Effector memory CD4-positive, alpha-beta T cell (primary cell): ENCODE measurements around the gene ZFP91.

Source experiments
- DNase-seq, 3 donors: peaks; one replicate each; pipeline ENCODE4 v3.0.0-alpha.2; 2020
- H3K27ac ChIP-seq: 2 replicates; pipeline ENCODE4 v1.7.0; 2013; ENCODE audit warnings: mild to moderate bottlenecking, low read length, moderate library complexity; ENCODE audit not compliant: insufficient read depth, poor library complexity, severe bottlenecking
- H3K27me3 ChIP-seq: replicated peaks from 2 replicates; pipeline ENCODE4 v1.7.0; 2013; ENCODE audit warnings: mild to moderate bottlenecking, low read length; ENCODE audit not compliant: insufficient read depth, control insufficient read depth, poor library complexity, severe bottlenecking
- H3K36me3 ChIP-seq: 2 replicates; pipeline ENCODE4 v1.7.0; 2013; ENCODE audit warnings: mild to moderate bottlenecking, low read length, moderate library complexity; ENCODE audit not compliant: control insufficient read depth, insufficient read depth
- H3K4me1 ChIP-seq: 2 replicates; pipeline ENCODE4 v1.7.0; 2013; ENCODE audit warnings: low read length, mild to moderate bottlenecking; ENCODE audit not compliant: control insufficient read depth, insufficient read depth, poor library complexity, severe bottlenecking
- H3K4me3 ChIP-seq: 2 replicates; pipeline ENCODE4 v1.7.0; 2013; ENCODE audit warnings: low read length, low read depth, mild to moderate bottlenecking; ENCODE audit not compliant: insufficient read depth, poor library complexity, severe bottlenecking
- H3K9me3 ChIP-seq: 2 replicates; pipeline ENCODE4 v1.7.0; 2013; ENCODE audit warnings: mild to moderate bottlenecking, low read length, moderate library complexity; ENCODE audit not compliant: control insufficient read depth

Gene ZFP91

GRCh38 chr11:58626934-58627483, 48.1 kb downstream of the ZFP91 start:
- no peaks in the 10 kb centered on the region for H3K27me3 ChIP-seq
- DNase-seq: no peak
- no peaks in the 10 kb centered on the region for H3K4me1 ChIP-seq
- no peak overlapping the region for H3K4me3 ChIP-seq
- H3K27ac ChIP-seq: no peak overlapping the region
- peaks cover 22% of the 10 kb centered on the region for H3K36me3 ChIP-seq
- no peaks in the 10 kb centered on the region for H3K9me3 ChIP-seq

DNA sequence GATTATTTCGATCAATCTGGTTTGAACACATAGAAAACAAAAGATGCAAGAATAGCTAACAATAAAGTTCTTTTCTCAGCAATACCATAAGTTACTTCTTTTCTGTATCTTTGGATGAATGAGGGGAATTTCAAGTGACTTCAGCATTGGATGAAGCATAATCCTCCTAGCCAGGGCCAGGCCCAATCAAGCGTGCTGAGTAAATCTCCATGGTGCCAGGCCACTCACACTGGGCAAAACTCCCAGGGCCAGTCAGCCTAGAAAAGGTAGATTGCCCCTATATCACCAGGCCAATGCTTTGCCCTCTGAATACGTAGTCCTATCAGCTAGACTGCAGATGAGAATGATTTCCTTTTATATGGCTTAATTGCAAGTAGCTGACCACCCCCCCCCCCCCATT, 49.6 kb downstream of the ZFP91 start:
- H3K27me3 ChIP-seq: no peaks in the 10 kb centered on the region
- no peaks in the 10 kb centered on the region for H3K9me3 ChIP-seq
- H3K27ac ChIP-seq: no peak overlapping the region
- no peaks in the 10 kb centered on the region for H3K4me1 ChIP-seq
- no peak overlapping the region for H3K4me3 ChIP-seq
- peaks cover 22% of the 10 kb centered on the region for H3K36me3 ChIP-seq
- DNase-seq: no peak

GRCh38 chr11:58629857-58630256, 51.0 kb downstream of the ZFP91 start:
- Histone ChIP-seq H3K4me1 (no peaks in the 10 kb centered on the region), H3K27ac (no peak overlapping the region), H3K27me3 (no peaks in the 10 kb centered on the region), H3K36me3 (peaks cover 10% of the 10 kb centered on the region), H3K9me3 (no peaks in the 10 kb centered on the region), H3K4me3 (no peak overlapping the region)
- DNase-seq: no peak

- Histone ChIP-seq H3K36me3 (no peaks in the 10 kb centered on the region), H3K4me3 (no peak overlapping the region), H3K4me1 (no peaks in the 10 kb centered on the region), H3K27ac (no peak overlapping the region), H3K27me3 (no peaks in the 10 kb centered on the region), H3K9me3 (no peaks in the 10 kb centered on the region)
- DNase-seq: no peak
These were observed 52.5 kb downstream of the ZFP91 start for GRCh38 chr11:58631378-58631777.

- no peak for DNase-seq
- no peak overlapping the region for H3K4me3 ChIP-seq
- no peak overlapping the region for H3K27ac ChIP-seq
- no peaks in the 10 kb centered on the region for H3K4me1 ChIP-seq
- no peaks in the 10 kb centered on the region for H3K27me3 ChIP-seq
- no peaks in the 10 kb centered on the region for H3K9me3 ChIP-seq
- no peaks in the 10 kb centered on the region for H3K36me3 ChIP-seq
These were observed 53.6 kb downstream of the ZFP91 start for GRCh38 chr11:58632510-58632909.

DNA sequence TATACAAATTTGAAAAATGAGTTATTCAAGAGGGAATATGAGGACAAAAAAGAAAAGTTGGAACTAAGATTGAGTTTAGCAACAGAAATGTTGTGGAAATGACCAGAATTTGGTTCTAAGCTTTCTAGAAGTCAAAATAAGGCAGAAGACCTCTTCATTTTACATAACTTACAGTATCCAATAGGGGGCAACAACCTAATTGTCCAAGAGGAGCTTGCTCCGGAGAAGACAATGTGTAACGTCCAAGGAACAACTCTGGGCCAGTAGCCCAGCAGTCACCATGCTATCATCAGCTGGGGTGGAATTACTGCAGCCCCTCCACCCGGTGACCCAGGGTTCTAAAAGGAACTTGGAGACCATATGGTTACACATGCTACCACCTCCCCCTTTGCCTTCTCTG, 57.7 kb downstream of the ZFP91 start:
- Histone ChIP-seq H3K4me1 (peaks cover 3% of the 10 kb centered on the region), H3K4me3 (no peak overlapping the region), H3K9me3 (no peaks in the 10 kb centered on the region), H3K27ac (no peak overlapping the region), H3K36me3 (no peaks in the 10 kb centered on the region), H3K27me3 (no peaks in the 10 kb centered on the region)
- no peak for DNase-seq

- H3K9me3 ChIP-seq: no peaks in the 10 kb centered on the region
- H3K36me3 ChIP-seq: no peaks in the 10 kb centered on the region
- H3K27me3 ChIP-seq: no peaks in the 10 kb centered on the region
- H3K27ac ChIP-seq: no peak overlapping the region
- peaks cover 3% of the 10 kb centered on the region for H3K4me1 ChIP-seq
- H3K4me3 ChIP-seq: no peak overlapping the region
- no peak for DNase-seq
These were observed 58.5 kb downstream of the ZFP91 start for GRCh38 chr11:58637371-58637770.

DNA sequence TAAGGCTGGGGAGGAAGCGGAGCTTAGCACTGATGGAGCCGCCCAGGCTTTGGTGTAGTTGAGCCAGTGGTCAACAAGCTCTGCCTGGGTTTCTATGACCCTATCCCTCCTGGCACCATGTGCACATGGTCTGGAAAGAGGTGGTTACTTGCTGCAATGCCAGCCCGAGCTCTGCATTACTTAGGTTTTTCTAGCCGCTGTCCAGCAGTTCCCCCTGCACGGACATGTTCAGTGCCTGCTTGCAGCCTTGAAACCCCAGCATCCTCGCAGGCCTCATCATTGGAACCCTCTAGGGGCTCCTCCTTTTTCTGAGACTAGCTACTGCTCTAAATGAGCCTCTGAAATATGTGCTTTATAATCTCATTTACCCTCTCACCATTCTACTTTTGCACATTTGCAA, 60.2 kb downstream of the ZFP91 start:
- Histone ChIP-seq H3K27ac (no peak overlapping the region), H3K36me3 (no peaks in the 10 kb centered on the region), H3K4me3 (no peak overlapping the region), H3K4me1 (peaks cover 3% of the 10 kb centered on the region), H3K27me3 (no peaks in the 10 kb centered on the region), H3K9me3 (no peaks in the 10 kb centered on the region)
- no peak for DNase-seq

GRCh38 chr11:58639669-58640068, 60.8 kb downstream of the ZFP91 start:
- H3K4me3 ChIP-seq: no peak overlapping the region
- no peak overlapping the region for H3K27ac ChIP-seq
- peaks cover 3% of the 10 kb centered on the region for H3K4me1 ChIP-seq
- DNase-seq: no peak
- no peaks in the 10 kb centered on the region for H3K27me3 ChIP-seq
- H3K36me3 ChIP-seq: no peaks in the 10 kb centered on the region
- H3K9me3 ChIP-seq: no peaks in the 10 kb centered on the region

DNA sequence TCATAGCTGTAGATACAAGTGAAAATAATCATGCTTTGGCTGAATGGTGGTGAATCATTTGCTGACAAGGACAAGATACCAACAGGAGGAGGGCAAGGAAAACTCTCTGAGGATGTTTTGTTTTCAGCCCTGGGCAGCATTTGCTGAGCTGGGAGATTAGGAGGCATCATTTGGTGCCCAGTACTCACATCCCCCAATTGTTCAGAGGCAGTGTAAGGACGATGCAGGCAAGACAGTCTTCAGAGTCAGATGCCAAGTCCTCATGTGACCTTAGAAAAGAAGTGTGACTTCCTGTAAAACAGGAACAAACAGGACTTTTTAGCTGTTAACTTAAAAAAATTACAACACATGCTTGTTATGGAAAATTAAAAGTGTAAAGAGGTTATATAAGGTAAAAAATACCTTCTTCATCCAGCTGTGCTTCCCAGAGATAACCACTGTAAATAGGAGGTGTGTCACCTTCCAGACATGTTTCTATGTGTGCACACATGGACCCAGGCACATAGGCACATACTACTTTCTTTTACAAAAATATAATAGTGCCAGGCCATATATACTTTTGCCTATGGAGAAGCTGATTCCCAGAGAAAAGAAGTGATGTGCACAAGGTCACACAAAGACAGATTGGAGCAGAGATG, 61.6 kb downstream of the ZFP91 start:
- peaks cover 3% of the 10 kb centered on the region for H3K4me1 ChIP-seq
- H3K9me3 ChIP-seq: no peaks in the 10 kb centered on the region
- H3K36me3 ChIP-seq: no peaks in the 10 kb centered on the region
- no peaks in the 10 kb centered on the region for H3K27me3 ChIP-seq
- no peak overlapping the region for H3K4me3 ChIP-seq
- DNase-seq: no peak
- no peak overlapping the region for H3K27ac ChIP-seq
